ENCODE measurements around the gene BNC2.

The BNC2 gene

DNA sequence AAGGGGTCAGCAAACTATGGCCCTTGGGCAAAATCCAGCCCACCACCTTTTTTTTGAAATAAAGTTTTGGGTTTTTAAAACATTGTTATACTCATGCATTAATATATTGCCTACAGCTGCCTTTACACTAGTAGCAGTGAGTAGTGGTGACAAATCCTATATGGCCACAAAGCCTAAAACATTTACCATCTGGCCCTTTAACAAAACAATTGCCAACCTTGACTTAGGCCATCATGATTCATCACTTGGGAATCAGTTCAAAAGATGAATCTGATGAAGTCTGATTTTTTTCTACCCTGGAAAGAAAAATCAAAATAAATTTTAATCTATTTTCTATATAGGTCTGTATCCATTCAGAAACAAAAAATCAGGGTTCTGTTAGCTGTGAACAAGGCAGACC, 484.9 kb downstream of the BNC2 start:
- DNase-seq (ENCODE audit: low read depth in 2 of 2, low spot score in 1 of 2), result no peak

DNA sequence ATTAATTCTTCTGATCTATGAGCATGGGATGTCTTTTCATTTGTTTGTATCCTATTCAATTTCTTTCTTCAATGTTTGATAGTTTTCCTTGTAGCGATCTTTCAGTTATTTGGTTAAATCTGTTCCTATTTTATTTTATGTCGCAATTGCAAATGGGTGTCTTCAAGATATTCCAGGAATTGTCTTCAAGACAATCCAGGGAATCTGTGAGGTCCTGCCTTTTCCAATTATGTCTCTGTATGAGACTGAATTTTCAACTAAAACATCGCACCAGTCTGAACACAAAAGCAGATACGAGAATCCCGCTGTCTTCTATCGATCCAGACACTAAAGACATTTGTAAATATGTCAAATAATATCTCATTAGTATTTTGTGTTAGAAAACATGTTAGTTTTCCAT, 485.5 kb downstream of the BNC2 start:
- DNase-seq (ENCODE audit: low read depth in 2 of 2, low spot score in 1 of 2), result no peak

DNA sequence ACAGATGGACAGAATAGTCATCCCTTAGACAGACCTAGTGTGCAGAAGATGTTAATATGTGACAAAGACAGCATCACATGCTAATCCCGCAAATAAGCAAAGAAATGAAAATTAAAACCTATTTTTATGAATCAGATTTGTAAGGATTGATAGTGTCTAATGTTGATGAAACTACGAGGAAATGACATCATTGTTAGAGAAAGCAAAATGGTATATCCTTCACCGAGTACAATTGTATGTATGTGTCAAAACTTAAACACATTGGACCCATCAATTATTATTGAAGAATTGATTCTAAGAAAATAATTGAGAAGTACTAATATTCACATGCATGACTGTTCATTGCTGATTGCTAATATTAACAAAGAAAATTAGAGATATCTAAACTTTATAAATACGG, 493.2 kb downstream of the BNC2 start:
- no peak for DNase-seq (ENCODE audit: low read depth in 2 of 2, low spot score in 1 of 2)

DNA sequence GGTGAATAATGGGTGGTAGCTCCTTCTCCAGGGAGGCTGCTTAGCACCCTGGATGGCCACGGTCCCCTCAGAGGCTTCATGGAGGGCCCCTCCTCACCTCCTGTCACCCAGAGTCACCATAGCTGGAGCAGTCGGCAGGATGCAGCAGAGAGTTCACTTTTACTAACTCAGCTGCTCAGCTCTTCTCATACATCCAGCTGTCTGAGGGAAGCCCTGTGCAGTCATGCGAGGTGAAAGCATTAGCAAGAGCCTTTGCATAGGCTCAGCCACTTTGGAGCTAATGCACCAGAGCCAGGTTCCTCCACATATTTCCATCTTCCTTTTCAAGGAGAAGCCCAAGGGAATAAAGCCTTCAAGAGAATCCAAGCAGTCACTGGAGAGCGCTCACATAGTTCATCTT, 499.2 kb downstream of the BNC2 start:
- DNase-seq (ENCODE audit: low read depth in 2 of 2, low spot score in 1 of 2), result no peak

DNA sequence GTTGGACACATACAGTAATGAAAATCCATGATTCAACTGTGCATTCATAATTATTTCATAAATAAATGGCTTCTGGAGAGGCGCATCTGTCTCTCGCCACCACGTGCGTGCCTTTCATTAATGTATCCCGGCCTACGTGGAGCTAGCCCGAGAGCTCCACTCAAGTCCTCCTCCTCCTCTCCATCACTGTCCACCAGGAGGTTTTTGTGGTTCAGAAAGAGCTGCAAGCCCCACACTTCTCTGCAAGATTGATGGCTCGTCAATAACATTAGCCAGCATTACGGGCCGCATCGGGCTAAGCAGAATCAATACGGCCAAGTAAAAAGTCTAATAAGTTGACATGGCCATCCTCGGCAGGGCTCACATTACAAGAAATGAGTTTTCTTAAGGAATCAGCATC, 499.8 kb downstream of the BNC2 start:
- DNase-seq (ENCODE audit: low read depth in 2 of 2, low spot score in 1 of 2), result no peak

DNA sequence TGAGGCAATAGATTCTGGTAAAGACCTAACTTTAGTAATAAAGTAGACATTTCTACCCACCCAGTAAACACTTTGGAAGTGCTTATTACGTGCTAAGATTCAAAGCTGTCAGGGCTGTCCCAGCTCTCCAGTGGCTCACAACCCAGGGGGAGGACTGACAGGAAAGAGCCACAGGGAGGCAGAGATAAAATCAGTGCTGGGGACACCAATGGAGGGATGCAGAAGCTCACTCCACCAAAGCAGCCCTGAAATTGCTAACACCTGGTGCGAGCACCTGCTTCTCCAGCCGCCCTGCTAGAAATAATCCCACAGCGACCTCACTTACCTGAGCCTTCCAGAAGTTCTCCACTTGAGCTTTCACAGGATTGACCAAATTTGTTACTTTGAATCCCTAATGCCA, 501.0 kb downstream of the BNC2 start:
- DNase-seq (ENCODE audit: low read depth in 2 of 2, low spot score in 1 of 2), result no peak

DNA sequence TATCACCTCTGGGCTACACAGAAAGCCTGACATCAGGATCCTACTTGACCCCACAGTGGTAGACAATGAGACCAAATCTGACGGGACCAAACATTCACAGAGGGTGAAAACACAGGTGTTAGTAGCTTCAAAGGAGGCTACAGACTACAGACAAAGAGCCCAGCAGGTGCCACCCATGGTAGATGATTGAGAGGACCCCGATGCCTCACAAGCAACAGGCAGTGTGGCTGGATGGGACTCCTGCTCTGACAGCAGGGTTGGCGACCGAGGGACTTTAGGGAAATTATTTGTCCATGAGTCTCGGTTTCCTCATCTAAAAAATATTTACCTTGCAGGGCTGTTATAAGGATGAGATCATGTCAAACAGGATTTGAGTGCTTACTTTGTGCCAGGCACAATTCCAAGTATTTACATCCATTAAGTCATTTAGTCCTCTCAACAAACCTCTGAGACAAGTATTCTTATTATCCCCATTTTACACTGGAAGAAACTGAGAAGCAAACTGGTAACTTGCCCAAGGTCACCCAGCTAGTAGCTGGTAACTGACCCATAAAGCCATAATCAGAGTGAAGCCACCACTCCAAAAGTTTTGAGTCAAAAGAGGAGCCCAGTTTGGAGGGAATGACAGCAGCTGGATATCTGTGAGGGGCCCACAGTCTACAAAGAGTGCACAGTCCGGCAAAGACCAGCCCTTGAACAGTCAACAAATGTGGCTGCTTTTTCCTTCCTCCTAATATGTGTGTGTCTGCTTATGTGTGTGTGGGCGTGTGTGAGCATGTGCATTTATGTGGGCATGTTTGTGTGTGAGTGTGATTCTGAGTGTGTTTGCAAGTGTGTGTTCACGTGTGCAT, 502.0 kb downstream of the BNC2 start:
- DNase-seq (ENCODE audit: low read depth in 2 of 2, low spot score in 1 of 2), result no peak

DNA sequence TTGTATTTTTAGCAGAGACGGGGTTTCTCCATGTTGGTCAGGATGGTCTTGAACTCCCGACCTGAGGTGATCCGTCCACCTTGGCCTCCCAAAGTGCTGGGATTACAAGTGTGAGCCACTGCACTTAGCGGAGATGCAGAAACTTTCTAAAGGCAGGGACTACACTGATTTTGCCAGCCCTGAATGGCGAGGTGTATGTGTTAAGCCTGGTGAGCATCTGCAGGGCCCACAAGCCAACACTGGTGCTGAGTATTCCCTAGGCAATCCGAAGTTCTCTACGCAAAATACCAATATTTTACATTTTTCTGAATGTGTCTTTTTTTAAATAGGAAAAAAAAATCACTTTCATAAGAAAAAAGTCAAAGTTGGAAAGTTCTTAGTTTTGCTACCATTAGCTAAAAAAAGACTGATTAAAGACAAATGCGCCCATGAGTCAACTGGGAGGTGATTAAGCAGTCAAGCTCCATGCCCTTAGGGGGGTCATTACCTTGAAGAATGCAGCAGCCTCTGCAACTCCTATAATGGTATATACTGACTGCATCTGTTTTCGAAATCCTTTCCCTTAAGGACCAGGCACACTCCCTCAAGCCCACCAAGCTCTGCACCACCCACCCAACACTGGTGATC, 502.8 kb downstream of the BNC2 start:
- DNase-seq (ENCODE audit: low read depth in 2 of 2, low spot score in 1 of 2), result no peak

DNA sequence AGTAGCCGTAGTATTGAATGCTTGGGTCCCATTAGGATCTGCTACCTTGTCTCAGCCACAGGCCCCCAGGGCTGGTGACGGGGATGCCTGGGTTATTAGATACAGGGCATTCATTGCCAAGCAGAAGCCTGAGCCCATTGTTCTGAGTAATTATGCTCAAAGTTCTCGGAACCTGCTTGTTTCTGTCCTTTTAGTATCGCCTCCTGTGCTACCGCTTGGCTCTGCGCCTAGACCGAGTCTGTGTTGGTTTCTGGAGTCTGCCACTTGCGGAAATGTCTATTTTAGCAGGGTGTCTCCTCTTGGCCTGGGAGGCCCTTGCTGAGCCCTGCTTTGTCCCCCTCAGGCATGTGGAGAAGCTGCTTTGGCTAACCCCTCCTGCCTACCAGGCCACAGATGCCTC, 506.1 kb downstream of the BNC2 start:
- DNase-seq (ENCODE audit: low read depth in 2 of 2, low spot score in 1 of 2), result no peak

DNA sequence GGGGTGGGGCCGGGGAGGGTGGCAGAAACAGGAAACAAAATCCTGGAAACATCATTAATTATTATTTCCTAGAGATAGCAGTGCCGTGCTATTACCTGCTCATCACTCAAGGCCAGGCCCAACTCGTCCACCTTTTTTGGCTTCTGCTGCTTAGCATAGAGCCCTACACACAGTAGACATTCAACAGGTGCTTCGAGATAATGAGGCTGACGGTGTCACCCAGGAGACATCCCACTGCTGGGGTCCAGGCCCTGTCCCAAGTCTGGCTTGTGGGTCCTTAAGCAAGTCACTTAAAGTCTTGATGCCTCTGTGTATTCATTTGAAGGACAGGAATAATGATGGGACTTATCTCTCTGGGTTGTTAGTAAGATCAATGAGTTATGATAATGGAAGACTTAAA, 506.6 kb downstream of the BNC2 start:
- no peak for DNase-seq (ENCODE audit: low read depth in 2 of 2, low spot score in 1 of 2)

DNA sequence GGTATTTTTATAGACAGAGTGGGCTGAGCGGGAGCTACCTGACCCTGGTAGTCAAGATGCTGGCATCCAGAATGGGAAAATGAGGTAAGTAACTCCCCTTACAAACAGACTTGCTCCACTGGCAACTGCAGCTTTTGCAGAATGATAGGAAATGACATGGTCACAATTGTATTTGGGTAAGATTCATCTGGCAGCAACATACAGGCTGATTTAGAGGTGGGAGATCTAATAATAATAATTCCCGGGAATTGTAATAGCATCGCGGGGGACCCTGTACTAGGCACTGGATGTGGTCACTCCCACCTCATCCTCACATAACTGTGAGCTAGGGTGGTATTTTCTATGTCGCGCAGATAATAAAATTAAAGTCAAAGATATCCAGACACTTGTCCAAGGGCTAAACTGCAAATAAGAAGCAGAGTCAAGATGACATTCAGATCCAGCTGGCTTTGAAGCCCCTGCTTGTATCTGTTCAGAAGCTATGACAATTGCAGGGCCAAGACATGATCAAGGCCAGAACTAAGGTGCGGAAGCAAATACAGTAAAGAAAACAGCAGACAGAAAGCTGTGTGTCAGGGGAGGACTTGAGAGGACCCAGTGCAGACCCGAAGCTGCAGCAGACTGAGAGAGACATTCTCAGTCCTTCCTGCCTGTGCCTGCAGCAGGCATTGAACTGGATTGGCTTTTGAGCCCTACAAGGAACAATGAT, 507.2 kb downstream of the BNC2 start:
- no peak for DNase-seq (ENCODE audit: low read depth in 2 of 2, low spot score in 1 of 2)

DNA sequence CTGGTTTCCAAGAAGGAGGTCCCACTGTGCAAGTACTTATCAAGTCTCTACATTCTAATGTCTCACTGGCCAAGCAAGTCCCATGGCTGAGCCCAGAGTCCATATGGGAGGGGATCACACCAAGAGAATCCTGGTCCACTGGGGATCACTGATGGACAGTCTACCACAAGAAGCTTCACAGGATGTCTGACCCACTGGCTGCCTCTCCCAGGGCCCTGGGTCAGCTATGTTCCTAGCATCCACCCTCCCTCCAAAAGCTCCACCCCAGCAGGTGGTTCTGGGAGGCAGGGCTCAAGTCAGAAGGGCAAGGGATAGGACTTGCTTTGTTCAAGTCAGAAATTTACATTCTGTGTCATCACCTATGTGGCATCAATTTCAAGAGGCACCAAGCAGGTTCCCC, 508.5 kb downstream of the BNC2 start:
- no peak for DNase-seq (ENCODE audit: low read depth in 2 of 2, low spot score in 1 of 2)

DNA sequence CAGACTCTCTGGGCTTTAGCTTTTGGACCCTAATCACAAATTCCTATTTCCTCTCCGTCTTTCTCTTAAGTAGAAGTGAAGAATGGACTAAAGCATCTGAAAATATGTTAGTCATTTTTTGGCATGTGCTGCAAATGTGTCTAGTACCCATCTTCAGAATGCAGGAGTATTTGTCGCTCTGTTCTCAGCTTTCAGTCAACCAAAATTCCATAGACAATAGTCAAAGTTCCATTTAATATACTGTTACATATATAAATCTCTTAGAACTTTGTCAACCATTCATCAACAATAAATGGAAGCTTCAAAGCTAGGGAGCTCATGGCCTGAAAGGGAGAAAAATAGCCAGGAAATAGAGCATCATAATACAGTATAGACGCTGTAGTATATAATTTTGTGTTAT, 509.4 kb downstream of the BNC2 start:
- no peak for DNase-seq (ENCODE audit: low read depth in 2 of 2, low spot score in 1 of 2)

DNA sequence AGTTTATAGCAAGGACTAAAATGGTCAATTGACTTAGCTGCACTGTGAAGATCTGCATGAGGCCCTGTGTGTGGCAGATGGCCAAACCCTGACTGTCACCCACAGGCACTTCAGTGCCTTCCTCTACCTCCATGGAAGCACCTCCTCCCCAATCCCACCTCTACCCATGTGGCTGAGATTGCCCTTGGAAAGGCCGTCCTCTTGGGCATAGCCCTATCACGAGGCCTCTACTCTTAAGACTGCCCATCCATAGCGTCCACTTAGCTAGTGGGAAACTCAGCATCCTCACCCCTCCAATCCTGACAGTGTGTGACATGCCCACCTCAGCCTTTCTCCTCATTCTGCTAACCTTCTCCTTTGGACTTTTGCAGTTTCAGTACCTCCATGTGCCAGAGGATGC, 510.2 kb downstream of the BNC2 start:
- no peak for DNase-seq (ENCODE audit: low read depth in 2 of 2, low spot score in 1 of 2)

Measured in stimulated activated CD8-positive, alpha-beta memory T cell treated with anti-CD3 and anti-CD28 coated beads, Interleukin-4, amount 100 ng/mL, for 4 hours (primary cell).